Stomach (tissue), 4 donors: ENCODE data around the gene TSPAN8.

Source experiments
- EP300 ChIP-seq: sonication (generic); formaldehyde crosslinking; IDR thresholded peaks from one replicate; pipeline ENCODE4 v1.6.1; 2017; ENCODE audit warnings: antibody characterized with exemption
- POLR2A ChIP-seq, 4 donors: fragments of 450-650 bp; IDR thresholded peaks; one replicate each; pipeline ENCODE4 v1.6.1; 2016; ENCODE audit warnings: antibody characterized with exemption in 4 of 4, control low read depth in 2 of 4, mild to moderate bottlenecking in 1 of 4, moderate library complexity in 1 of 4
- POLR2AphosphoS5 ChIP-seq, 3 donors: sonication (generic); formaldehyde crosslinking; IDR thresholded peaks; one replicate each; pipeline ENCODE4 v1.6.1; 2016; ENCODE audit warnings: antibody characterized with exemption in 3 of 3
- TF ChIP-seq, protein P1 (sequence below), 7 experiments: fragments of 450-650 bp in 4 of 7; fragments of 200-600 bp in 3 of 7; sonication (generic) in 3 of 7; IDR thresholded peaks; one replicate each; pipeline ENCODE4 v1.5.1; 2016 to 2019; ENCODE audit warnings: antibody characterized with exemption in 7 of 7, control low read depth in 2 of 7, mild to moderate bottlenecking in 1 of 7

DNA sequence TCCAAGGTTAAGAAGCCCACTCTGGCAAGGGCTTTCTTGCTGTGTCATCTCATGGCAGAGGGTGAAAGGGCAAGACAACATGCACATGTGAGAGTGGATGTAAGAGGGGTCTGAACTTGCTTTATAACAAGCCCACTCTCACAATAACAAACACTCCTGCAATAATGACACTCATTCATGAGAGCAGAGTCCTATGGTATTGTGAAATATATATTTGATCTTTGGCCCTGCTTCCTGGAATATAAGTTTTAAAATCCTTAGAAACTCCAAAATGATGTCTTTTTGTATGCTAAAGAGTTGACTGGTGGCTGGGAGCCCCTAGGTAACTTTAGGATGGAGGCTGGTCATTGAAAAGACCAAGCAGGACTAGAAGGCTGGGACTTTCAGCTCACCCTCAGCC is 51.8 kb downstream of the TSPAN8 start:
- no peak for TF ChIP-seq POLR2AphosphoS5 (IDR thresholded peaks at IDR 0.05)
- TF ChIP-seq, protein P1, sequence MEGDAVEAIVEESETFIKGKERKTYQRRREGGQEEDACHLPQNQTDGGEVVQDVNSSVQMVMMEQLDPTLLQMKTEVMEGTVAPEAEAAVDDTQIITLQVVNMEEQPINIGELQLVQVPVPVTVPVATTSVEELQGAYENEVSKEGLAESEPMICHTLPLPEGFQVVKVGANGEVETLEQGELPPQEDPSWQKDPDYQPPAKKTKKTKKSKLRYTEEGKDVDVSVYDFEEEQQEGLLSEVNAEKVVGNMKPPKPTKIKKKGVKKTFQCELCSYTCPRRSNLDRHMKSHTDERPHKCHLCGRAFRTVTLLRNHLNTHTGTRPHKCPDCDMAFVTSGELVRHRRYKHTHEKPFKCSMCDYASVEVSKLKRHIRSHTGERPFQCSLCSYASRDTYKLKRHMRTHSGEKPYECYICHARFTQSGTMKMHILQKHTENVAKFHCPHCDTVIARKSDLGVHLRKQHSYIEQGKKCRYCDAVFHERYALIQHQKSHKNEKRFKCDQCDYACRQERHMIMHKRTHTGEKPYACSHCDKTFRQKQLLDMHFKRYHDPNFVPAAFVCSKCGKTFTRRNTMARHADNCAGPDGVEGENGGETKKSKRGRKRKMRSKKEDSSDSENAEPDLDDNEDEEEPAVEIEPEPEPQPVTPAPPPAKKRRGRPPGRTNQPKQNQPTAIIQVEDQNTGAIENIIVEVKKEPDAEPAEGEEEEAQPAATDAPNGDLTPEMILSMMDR (IDR thresholded peaks at IDR 0.05) = no peak
- no peak for TF ChIP-seq EP300
- TF ChIP-seq POLR2A (IDR thresholded peaks at IDR 0.05) = no peak
